ENCODE data around the gene HJV. TPM values are rescaled to one million over a fixed set of nuclear protein-coding genes. Genes with fewer than 3 reads are reported as not detected.

The HJV gene
- total and polyA plus RNA-seq, 7 donors = not detected

DNA sequence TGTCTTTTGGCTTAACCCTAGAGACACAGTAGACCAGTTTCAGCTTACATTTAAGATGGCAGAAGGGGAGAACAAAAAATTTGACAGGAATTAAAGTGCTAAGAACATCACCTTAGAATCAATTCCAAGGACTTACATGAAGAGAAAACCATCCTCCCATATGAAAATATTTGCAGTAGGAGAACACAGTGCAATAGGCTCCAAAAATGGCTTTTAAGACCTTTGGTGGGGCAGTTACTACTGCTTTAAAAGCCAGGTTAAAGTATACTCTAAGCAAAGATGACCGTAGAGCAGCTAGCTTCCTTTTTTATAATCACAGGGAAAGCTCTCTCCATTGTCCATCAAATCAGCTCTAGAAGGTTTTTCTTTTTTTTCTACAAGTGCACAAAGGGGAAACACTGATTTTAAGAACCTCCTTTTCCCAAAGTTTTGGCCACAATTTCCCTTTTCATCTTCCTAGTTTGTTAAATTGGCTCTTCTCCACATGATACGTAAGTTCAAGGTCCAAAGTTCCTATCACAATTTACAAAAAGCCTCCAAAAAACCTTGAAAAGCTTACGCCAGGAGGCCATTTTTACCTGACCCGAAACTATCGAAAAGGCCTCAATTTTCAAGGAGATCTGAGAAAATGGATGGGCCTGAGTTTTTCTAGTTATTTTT is 28.4 kb downstream of the HJV start:
- H3K4me3 ChIP-seq = peak overlapping the region; percentile 72 to 93 (median 88)
- peak overlapping the region; percentile 92 to 95 (median 94) for H3K27ac ChIP-seq
- TF ChIP-seq POLR2A (IDR thresholded peaks at IDR 0.05) = no peak
- no peak for TF ChIP-seq POLR2AphosphoS5 (IDR thresholded peaks at IDR 0.05)
- no peak for TF ChIP-seq EP300 (IDR thresholded peaks at IDR 0.05)
- TF ChIP-seq, protein P1, sequence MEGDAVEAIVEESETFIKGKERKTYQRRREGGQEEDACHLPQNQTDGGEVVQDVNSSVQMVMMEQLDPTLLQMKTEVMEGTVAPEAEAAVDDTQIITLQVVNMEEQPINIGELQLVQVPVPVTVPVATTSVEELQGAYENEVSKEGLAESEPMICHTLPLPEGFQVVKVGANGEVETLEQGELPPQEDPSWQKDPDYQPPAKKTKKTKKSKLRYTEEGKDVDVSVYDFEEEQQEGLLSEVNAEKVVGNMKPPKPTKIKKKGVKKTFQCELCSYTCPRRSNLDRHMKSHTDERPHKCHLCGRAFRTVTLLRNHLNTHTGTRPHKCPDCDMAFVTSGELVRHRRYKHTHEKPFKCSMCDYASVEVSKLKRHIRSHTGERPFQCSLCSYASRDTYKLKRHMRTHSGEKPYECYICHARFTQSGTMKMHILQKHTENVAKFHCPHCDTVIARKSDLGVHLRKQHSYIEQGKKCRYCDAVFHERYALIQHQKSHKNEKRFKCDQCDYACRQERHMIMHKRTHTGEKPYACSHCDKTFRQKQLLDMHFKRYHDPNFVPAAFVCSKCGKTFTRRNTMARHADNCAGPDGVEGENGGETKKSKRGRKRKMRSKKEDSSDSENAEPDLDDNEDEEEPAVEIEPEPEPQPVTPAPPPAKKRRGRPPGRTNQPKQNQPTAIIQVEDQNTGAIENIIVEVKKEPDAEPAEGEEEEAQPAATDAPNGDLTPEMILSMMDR (IDR thresholded peaks at IDR 0.05) = no peak
- no peaks in the 10 kb centered on the region for H3K9me3 ChIP-seq
- intact Hi-C loops (cut with DNase I) = no loop called here
- 27 to 37% methylated on average over 5 of the region's 5 CpGs for WGBS, 2 donors
- DNase-seq = no peak
- peaks cover 35 to 38% (median 37%) of the 10 kb centered on the region in 4 donors for H3K36me3 ChIP-seq
- no peaks in the 10 kb centered on the region for H3K27me3 ChIP-seq
- peaks cover 0 to 31% (median 21%) of the 10 kb centered on the region in 4 donors for H3K4me1 ChIP-seq

- Histone ChIP-seq H3K9me3 (no peaks in the 10 kb centered on the region), H3K36me3 (peaks cover 35 to 38% (median 37%) of the 10 kb centered on the region in 4 donors), H3K27ac (peak overlapping the region; percentile 92 to 95 (median 94)), H3K27me3 (no peaks in the 10 kb centered on the region), H3K4me3 (peak overlapping the region; percentile 72 to 93 (median 88)), H3K4me1 (peaks cover 0 to 32% (median 19%) of the 10 kb centered on the region in 4 donors)
- DNase-seq = peak; percentile 33
- TF ChIP-seq POLR2AphosphoS5 (IDR thresholded peaks at IDR 0.05) (peak; percentile 6 to 34 (median 6)), POLR2A (IDR thresholded peaks at IDR 0.05) (peak in 1 of 2 donors; percentile 11), EP300 (IDR thresholded peaks at IDR 0.05) (no peak)
- TF ChIP-seq, protein P1 (IDR thresholded peaks at IDR 0.05) = no peak
- WGBS, 2 donors = 23 to 50% methylated on average over 1 of the region's 1 CpG
- intact Hi-C loops (cut with DNase I) = no loop called here
Observed at GRCh38 chr1:145992502-145992936, 29.0 kb downstream of the HJV start.

DNA sequence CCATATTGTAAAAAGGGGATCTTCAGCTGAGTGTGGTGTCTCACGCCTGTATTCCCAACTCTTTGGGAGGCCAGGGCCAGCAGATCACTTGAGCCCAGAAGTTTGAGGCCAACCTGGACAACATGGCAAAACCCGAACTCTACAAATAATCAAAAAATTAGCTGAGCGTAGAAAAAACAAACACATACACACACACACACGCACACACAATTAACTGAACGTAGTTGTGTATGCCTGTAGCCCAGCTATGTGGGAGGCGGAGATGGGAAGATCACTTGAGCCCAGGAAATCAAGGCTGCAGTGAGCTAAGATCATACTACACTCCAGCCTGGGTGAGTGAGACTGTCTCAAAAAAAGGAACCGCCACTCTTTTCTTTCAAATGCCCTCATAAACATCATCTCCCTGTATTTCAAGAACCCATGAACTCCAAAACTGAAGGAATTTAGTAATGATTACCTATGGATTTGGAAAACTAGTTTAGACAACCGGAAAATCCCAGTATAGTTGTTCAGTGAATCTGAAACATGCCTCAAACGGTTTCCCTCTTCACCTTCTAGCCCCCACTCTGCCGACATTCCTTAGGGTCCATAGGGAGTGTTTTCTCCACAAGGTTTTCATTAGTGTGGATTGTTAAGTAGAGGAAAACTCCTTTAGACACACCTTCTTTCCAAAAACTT is 29.7 kb downstream of the HJV start:
- no peaks in the 10 kb centered on the region for H3K9me3 ChIP-seq
- H3K4me3 ChIP-seq = peak overlapping the region; percentile 72 to 93 (median 88)
- peaks cover 35 to 38% (median 37%) of the 10 kb centered on the region in 4 donors for H3K36me3 ChIP-seq
- WGBS, 2 donors = 68 to 74% methylated on average over 10 of the region's 10 CpGs
- peak; percentile 74 for DNase-seq
- H3K27ac ChIP-seq = peak overlapping the region; percentile 92 to 95 (median 94)
- peaks cover 0 to 35% (median 20%) of the 10 kb centered on the region in 4 donors for H3K4me1 ChIP-seq
- H3K27me3 ChIP-seq = no peaks in the 10 kb centered on the region
- intact Hi-C loops (cut with DNase I) = no loop called here
- TF ChIP-seq POLR2AphosphoS5 (IDR thresholded peaks at IDR 0.05) (peak; percentile 38 to 60 (median 54)), EP300 (IDR thresholded peaks at IDR 0.05) (no peak), POLR2A (IDR thresholded peaks at IDR 0.05) (peak in 1 of 2 donors; percentile 7)
- TF ChIP-seq, protein P1 (IDR thresholded peaks at IDR 0.05) = no peak

DNA sequence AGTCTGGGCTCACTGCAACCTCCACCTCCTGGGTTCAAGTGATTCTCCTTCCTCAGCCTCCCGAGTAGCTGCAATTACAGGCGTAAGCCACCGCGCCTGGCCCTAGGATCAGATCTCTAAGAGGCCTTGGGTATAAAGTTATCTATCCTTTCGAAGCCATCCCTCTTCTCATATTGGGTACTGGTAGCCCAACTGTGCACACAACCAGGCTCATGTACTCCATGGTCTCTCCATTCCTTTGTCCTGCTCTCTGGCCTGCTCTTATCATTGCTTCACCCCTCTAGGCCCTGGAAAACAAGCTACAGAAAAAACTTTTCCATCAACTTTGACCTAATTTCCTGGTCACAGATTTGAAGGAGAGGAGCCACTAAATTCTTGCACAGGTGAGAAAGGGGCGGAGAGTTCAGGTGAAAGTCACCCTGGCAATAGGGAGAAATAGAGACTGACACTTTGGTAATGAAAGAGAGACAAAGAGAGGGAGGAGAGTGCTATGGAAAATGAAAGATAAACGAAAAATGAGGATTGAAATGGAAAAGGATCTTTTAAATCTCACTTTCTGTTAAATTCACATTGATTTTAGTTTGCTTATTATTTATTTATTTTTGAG is 31.2 kb downstream of the HJV start:
- no peak overlapping the region for H3K4me3 ChIP-seq
- H3K27me3 ChIP-seq = no peaks in the 10 kb centered on the region
- H3K4me1 ChIP-seq = peaks cover 0 to 48% (median 34%) of the 10 kb centered on the region in 4 donors
- no peaks in the 10 kb centered on the region for H3K9me3 ChIP-seq
- intact Hi-C loops (cut with DNase I) = no loop called here
- peaks cover 30 to 32% (median 31%) of the 10 kb centered on the region in 4 donors for H3K36me3 ChIP-seq
- peak; percentile 77 for DNase-seq
- WGBS, 2 donors = 63 to 83% methylated on average over 7 of the region's 7 CpGs
- TF ChIP-seq, protein P1 (IDR thresholded peaks at IDR 0.05) = no peak
- TF ChIP-seq POLR2AphosphoS5 (IDR thresholded peaks at IDR 0.05) (peak in 2 of 4 donors; percentile 44 to 49), EP300 (IDR thresholded peaks at IDR 0.05) (no peak), POLR2A (IDR thresholded peaks at IDR 0.05) (no peak)
- peak overlapping the region; percentile 92 to 95 (median 94) for H3K27ac ChIP-seq
